GM19240 (cell line): ENCODE data around the gene HIRIP3.
"Not testable (repeated sequence)": the region's sequence is repeated elsewhere in the genome, so short reads cannot be mapped to it uniquely, and the experiment has no call there.

Source experiments
- DNase-seq: peaks from one replicate; pipeline ENCODE4 v3.0.0; 2011; ENCODE audit warnings: low spot score; ENCODE audit not compliant: insufficient read length

Gene HIRIP3

GRCh38 chr16:29961479-29962343 lies 33.7 kb downstream of the HIRIP3 start, which contains the start of gene TMEM219:
TSS of gene TMEM219 (plus strand) at chr16:29962079. CDS start at chr16:29963144, 1,065 bp downstream.
- DNase-seq: peak; percentile 93

- DNase-seq: no peak
Measured at GRCh38 chr16:29961127-29961478, 34.3 kb downstream of the HIRIP3 start.

- DNase-seq: not testable (repeated sequence)
Measured at GRCh38 chr16:29959821-29960220, 35.6 kb downstream of the HIRIP3 start.

DNA sequence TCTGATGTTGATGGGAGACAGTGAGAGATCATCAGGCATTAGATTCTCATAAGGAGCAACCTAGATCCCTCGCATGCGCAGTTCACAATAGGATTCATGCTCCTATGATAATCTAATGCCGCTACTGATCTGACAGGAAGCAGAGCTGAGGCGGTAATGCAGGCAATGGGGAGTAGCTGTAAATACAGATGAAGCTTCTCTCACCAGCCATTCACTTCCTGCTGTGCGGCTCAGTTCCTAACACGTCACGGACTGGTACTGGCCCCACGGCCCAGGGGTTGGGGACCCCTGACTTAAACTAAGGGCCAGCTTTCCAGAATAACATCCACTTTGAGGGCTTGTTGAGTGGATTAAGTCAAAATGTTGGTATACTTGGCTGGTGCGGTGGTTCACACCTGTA lies 36.1 kb downstream of the HIRIP3 start:
- no peak for DNase-seq

GRCh38 chr16:29958756-29959155 lies 36.7 kb downstream of the HIRIP3 start:
- no peak for DNase-seq

DNA sequence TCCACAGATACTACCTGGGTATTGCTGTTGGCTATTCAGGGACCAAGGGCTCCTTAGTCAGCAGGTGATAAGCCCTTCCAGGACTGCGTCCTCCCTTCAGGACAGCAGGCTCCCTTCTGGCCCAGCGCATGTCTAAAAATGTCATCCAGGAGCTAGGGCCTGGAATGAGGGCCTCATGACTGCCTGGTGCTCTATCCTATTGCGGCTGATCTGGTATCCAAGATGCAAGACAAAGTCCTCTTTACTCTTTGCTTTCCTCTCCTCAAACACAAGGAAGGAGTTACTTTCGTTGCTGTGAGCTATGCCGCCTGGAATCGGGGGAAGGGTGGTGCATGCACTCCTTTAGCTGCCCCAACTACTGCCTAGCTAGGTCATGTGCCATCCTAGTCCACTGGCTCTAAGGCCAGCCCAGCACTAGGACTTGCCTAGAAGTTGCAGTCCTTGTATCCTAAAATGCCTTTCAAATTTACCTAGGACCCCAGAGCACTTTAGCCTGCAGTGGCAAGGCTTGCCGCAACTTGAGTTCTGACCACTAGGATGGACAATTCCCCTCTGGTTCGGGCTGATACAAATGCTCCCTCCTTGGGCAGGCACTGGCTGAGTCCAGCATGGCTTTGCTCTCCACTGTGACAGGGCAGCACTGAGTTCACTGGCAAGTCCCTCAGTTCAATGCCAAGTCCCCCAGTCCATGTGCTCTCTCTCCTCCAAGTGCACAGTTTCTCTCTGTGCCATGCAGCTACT lies 43.6 kb downstream of the HIRIP3 start:
- no peak for DNase-seq

- DNase-seq: no peak
Measured at GRCh38 chr16:29950806-29951461, 44.5 kb downstream of the HIRIP3 start.

GRCh38 chr16:29947897-29948296 lies 47.5 kb downstream of the HIRIP3 start:
- DNase-seq: no peak

DNA sequence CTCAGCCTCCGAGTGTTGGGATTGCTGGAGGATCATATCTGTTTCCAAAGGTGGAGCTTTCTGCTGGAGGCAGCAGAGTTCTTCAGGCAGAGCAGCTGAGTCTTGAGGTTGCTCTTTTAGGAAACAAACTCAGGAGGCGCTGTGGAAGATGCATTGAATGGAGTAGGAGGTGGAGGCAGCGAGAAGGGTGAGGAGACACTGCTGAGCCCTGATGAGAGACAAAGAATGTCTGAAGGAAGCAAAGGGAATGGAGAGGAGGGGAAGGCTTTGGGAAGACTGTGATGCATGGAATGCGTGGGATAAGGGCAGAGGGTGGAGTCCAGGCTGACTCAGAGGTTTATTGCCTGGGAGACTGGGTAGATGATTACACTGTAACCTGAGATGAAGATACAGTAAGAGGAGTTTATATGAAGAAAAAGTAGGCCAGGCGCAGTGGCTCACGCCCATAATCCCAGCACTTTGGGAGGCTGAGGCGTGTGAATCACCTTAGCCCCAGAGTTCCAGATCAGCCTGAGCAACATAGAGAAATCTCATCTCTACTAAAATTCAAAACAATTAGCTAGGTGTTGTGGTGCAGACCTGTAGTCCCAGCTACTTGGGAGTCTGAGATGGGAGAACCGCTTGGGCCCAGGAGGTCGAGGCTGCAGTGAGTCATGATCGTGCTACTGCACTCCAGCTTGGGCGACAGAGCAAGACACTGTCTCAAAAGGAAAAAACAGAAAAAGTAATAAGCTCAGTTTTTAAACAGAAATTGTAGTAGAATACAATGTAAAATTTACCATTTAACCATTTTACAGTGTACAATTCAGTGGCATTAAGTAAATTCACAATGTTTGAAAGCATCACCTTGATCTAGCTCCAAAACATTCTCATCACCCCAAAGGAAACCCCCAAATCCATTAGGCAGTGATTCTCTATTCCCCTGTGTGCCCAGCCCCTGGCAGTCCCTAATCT lies 51.3 kb downstream of the HIRIP3 start:
- DNase-seq: no peak
